OCI-LY7 (cell line): ENCODE data around the gene HID1. TPM values are rescaled to one million over a fixed set of nuclear protein-coding genes. Genes with fewer than 3 reads are reported as not detected.
"Not testable (repeated sequence)": the region's sequence is repeated elsewhere in the genome, so short reads cannot be mapped to it uniquely, and the experiment has no call there.

Experiments used
- BruUV-seq: library from RNA; stranded (reverse); fragments of 400-500 nt; replicated peaks from 2 replicates; lab custom pipeline; 2021; lab: Mats Ljungman, UMichigan
- CTCF ChIA-PET: fragments of 300-600 bp; sonication (Branson Sonifier 250); formaldehyde crosslinking; loops from one replicate; lab custom pipeline; 2022; ENCODE audit warnings: antibody characterized with exemption; ENCODE audit not compliant: unreplicated experiment; lab: Charles Lee
- POLR2A ChIA-PET: fragments of 300-600 bp; sonication (Branson Sonifier 250); formaldehyde crosslinking; loops from one replicate; lab custom pipeline; 2022; ENCODE audit warnings: antibody characterized with exemption; lab: Charles Lee
- DNase-seq: peaks from one replicate; pipeline ENCODE4 v3.0.0-alpha.2; 2015; ENCODE audit warnings: low spot score
- H2AFZ ChIP-seq: fragments of 200-600 bp; sonication (generic), shearing (Covaris generic); 2 replicates; pipeline ENCODE4 v1.6.1; 2014; ENCODE audit warnings: mild to moderate bottlenecking, antibody characterized with exemption, low read length, moderate library complexity
- H3K27ac ChIP-seq: fragments of 200-600 bp; sonication (generic); 2 replicates; pipeline ENCODE4 v1.5.1; 2014; ENCODE audit warnings: mixed run types, low read depth, mild to moderate bottlenecking, moderate library complexity, low read length, inconsistent platforms; ENCODE audit not compliant: poor library complexity, severe bottlenecking
- H3K36me3 ChIP-seq: fragments of 200-600 bp; sonication (generic); 2 replicates; pipeline ENCODE4 v1.6.1; 2014; ENCODE audit warnings: mild to moderate bottlenecking, antibody characterized with exemption, low read length, moderate library complexity, mixed read lengths; ENCODE audit not compliant: insufficient read depth
- H3K4me1 ChIP-seq: fragments of 200-600 bp; sonication (generic); 2 replicates; pipeline ENCODE4 v1.5.1; 2014; ENCODE audit warnings: mild to moderate bottlenecking, low read length; ENCODE audit not compliant: insufficient read depth, poor library complexity, severe bottlenecking
- H3K4me2 ChIP-seq: fragments of 200-600 bp; sonication (generic); 2 replicates; pipeline ENCODE4 v1.6.1; 2014; ENCODE audit warnings: mild to moderate bottlenecking, low read length
- H3K4me3 ChIP-seq: fragments of 200-600 bp; sonication (generic); 2 replicates; pipeline ENCODE4 v1.5.1; 2014; ENCODE audit warnings: mild to moderate bottlenecking, low read depth, low read length; ENCODE audit not compliant: poor library complexity, severe bottlenecking
- H3K79me2 ChIP-seq: fragments of 200-600 bp; sonication (generic); 2 replicates; pipeline ENCODE4 v1.6.1; 2016; ENCODE audit warnings: low read depth, mild to moderate bottlenecking, low read length, moderate library complexity, mixed read lengths; ENCODE audit not compliant: insufficient read depth
- H3K9me2 ChIP-seq: fragments of 200-600 bp; sonication (generic); 2 replicates; pipeline ENCODE4 v1.6.1; 2016; ENCODE audit warnings: mild to moderate bottlenecking, low read length, mixed read lengths; ENCODE audit not compliant: insufficient read depth
- H3K9me3 ChIP-seq: fragments of 200-600 bp; sonication (generic); 2 replicates; pipeline ENCODE4 v1.6.1; 2014; ENCODE audit warnings: mild to moderate bottlenecking, mixed run types, low read length, mixed read lengths
- H4K20me1 ChIP-seq: fragments of 200-600 bp; sonication (generic); 2 replicates; pipeline ENCODE4 v1.6.1; 2014; ENCODE audit warnings: mild to moderate bottlenecking, antibody characterized with exemption, low read length, moderate library complexity, mixed read lengths; ENCODE audit not compliant: insufficient read depth
- CTCF ChIP-seq: fragments of 200-600 bp; sonication (generic); conservative IDR thresholded peaks from 2 replicates; pipeline ENCODE4 v1.5.1; 2014; ENCODE audit warnings: mild to moderate bottlenecking, antibody characterized with exemption, low read length, moderate library complexity, mixed read lengths
- EZH2phosphoT487 ChIP-seq: fragments of 200-600 bp; sonication (generic); IDR thresholded peaks from 2 replicates; pipeline ENCODE4 v1.6.1; 2018; ENCODE audit warnings: low read depth, borderline replicate concordance, mild to moderate bottlenecking, mixed run types, antibody characterized with exemption, low read length, moderate library complexity, mixed read lengths
- intact Hi-C: fragments of 100-400 bp; cut with micrococcal nuclease; formaldehyde crosslinking; loops from one replicate; pipeline ENCODE4 v1.10.0; 2022; ENCODE audit not compliant: unreplicated experiment
- total RNA-seq, 2 experiments: library from RNA; depleted of rRNA in 1 of 2; stranded (reverse); fragments of >200 nt in 1 of 2; shearing (Covaris generic) in 1 of 2; gene quantifications; 2 replicates each; pipeline ENCODE4 v1.2.3, GENCODE V29; 2014 to 2022

HID1 gene
- total RNA-seq, 2 experiments from 2014 or later = 0.35 to 8.5 TPM

GRCh38 chr17:74971069-74971841 is 1.3 kb downstream of the HID1 start:
- Histone ChIP-seq H4K20me1 (no peaks in the 10 kb centered on the region), H3K36me3 (no peaks in the 10 kb centered on the region), H3K4me1 (peaks cover 10% of the 10 kb centered on the region), H3K9me3 (no peaks in the 10 kb centered on the region), H3K27ac (no peak overlapping the region), H2AFZ (no peak overlapping the region), H3K4me2 (no peak overlapping the region), H3K9me2 (no peaks in the 10 kb centered on the region), H3K4me3 (no peak overlapping the region), H3K79me2 (no peaks in the 10 kb centered on the region)
- intact Hi-C loops = no loop called here
- POLR2A ChIA-PET = interaction anchor here (1.0 to 2.2 kb wide), 3 partner anchors 10 to 41 kb away, joined by 3 to 9 read pairs (median 4); partner anchors contain the start of gene MRPL58
- DNase-seq = no peak
- BruUV-seq = no TSS peak
- CTCF ChIA-PET = interaction anchor here (0.5 to 1.8 kb wide), 2 partner anchors 10 to 12 kb away, joined by 4 to 9 read pairs; no protein-coding TSS in a partner anchor
- TF ChIP-seq CTCF = no peak
- TF ChIP-seq EZH2phosphoT487 = no peak

GRCh38 chr17:74970395-74970794 is 2.2 kb downstream of the HID1 start:
- intact Hi-C loops = no loop called here
- H3K4me3 ChIP-seq = no peak overlapping the region
- H3K4me2 ChIP-seq = no peak overlapping the region
- no peaks in the 10 kb centered on the region for H3K79me2 ChIP-seq
- H3K9me2 ChIP-seq = no peaks in the 10 kb centered on the region
- no TSS peak for BruUV-seq
- H3K4me1 ChIP-seq = peaks cover 10% of the 10 kb centered on the region
- TF ChIP-seq EZH2phosphoT487 (no peak), CTCF (no peak)
- no peak overlapping the region for H3K27ac ChIP-seq
- H2AFZ ChIP-seq = no peak overlapping the region
- no peaks in the 10 kb centered on the region for H4K20me1 ChIP-seq
- CTCF ChIA-PET = no interaction called here
- H3K36me3 ChIP-seq = no peaks in the 10 kb centered on the region
- no peaks in the 10 kb centered on the region for H3K9me3 ChIP-seq
- POLR2A ChIA-PET = interaction anchor here (0.6 kb wide), 1 partner anchor 718 kb away, joined by 3 read pairs; no protein-coding TSS in a partner anchor
- no peak for DNase-seq

GRCh38 chr17:74969501-74969900 is 3.1 kb downstream of the HID1 start:
- H2AFZ ChIP-seq, H3K79me2 ChIP-seq, H3K9me3 ChIP-seq, H3K9me2 ChIP-seq, H3K27ac ChIP-seq, BruUV-seq, H3K4me3 ChIP-seq, H4K20me1 ChIP-seq, H3K36me3 ChIP-seq, intact Hi-C loops, H3K4me2 ChIP-seq, CTCF ChIA-PET, DNase-seq: not testable (repeated sequence)
- POLR2A ChIA-PET = interaction anchor here (0.6 to 0.9 kb wide), 3 partner anchors 16 to 717 kb away, joined by 3 to 4 read pairs (median 3); no protein-coding TSS in a partner anchor
- H3K4me1 ChIP-seq = peaks cover 10% of the 10 kb centered on the region
